ENCODE data around the gene GPAT3.
"Not testable (repeated sequence)": the region's sequence is repeated elsewhere in the genome, so short reads cannot be mapped to it uniquely, and the experiment has no call there.

The GPAT3 gene

GRCh38 chr4:83552083-83552482 lies 16.2 kb downstream of the GPAT3 start:
- DNase-seq (ENCODE audit: low read depth in 2 of 2), result no peak

GRCh38 chr4:83552924-83553323 lies 17.0 kb downstream of the GPAT3 start:
- DNase-seq (ENCODE audit: low read depth in 2 of 2), result no peak

DNA sequence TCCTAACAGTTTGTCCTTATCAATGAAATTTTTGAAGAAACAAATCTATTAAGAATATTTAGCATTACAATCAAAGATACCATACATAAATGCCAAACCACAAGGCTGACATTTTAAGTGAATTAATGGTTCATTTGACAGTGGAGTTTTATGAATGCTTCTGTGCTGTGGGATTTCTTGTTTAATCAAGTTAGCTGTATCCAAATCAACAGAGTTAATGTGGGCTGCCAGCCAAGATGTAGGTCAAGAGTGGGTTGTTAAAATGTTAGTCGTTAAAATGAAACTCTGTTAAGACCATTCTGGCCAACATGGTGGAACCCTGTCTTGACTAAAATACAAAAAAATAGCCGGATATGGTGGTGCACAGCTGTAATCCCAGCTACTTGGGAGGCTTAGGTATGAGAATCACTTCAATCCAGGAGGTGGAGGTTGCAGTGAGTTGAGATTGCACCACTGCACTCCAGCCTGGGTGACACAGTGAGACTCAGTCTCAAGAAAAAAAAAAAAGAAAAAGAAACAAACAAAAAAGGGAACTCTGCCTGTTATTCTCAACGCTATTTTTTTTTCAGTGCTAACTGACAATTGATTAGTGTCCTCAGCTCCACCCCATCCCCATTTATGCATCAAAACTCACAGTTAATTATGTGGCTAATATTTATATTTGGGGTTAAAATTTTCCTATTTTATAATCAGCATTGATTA lies 20.2 kb downstream of the GPAT3 start:
- no peak for DNase-seq (ENCODE audit: low read depth in 2 of 2)

DNA sequence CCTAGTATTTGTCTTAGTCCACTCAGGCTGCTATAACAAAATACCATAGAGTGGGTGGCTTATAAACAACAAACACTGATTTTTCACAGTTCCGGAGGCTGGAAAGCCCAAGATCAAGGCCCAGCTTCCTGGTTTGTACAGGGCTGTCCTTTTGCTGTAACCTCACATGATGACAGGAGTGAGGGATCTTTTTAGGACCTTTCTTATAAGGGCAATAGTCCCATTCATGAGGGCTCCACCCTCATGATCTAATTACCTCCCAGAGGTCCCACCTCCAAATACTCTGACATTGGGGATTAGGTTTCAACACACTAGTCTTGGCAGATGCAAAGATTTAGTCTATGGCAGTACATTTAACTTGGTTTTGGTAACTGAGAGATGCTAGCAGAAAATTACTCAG lies 20.9 kb downstream of the GPAT3 start:
- no peak for DNase-seq (ENCODE audit: low read depth in 2 of 2)

GRCh38 chr4:83558059-83558653 lies 22.2 kb downstream of the GPAT3 start:
- DNase-seq (ENCODE audit: low read depth in 2 of 2), result no peak

GRCh38 chr4:83558680-83559079 lies 22.8 kb downstream of the GPAT3 start:
- DNase-seq (ENCODE audit: low read depth in 2 of 2), result no peak

DNA sequence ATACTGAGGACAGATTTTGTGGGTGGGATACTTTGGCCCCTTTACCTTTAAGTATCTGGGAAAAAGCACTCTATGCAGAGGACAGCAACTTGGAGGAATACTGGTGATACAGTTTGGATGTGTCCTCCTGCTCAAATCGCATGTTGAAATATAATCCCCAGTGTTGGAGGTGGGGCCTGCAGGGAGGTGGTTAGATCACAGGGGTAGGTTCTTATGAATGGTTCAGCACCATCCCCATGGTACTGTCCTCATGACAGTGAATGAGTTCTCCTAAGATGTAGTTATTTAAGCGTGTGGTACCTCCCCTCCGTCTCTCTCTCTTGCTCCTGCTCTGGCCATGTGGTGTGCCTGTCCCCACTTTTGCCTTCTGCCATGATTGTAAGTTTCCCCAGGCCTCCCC lies 24.6 kb downstream of the GPAT3 start:
- DNase-seq (ENCODE audit: low read depth in 2 of 2), result no peak

DNA sequence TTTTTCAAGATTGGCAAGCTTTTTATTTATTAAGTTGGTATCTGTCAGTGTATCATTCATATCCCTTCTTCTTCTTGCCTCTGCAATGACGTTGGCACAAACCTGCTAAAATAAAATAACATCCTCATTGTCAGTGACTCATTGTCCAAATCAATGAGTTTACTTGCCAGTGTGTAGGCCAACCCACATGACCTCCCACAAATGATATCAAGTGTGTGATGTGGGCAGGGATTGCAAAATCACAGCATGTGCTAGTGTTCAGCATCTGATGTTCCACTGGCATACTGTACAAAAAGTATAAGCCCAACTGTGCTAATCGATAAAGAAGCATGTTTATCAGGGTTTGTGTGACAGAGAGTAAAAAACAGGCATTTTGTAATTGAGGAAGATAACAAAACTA lies 25.5 kb downstream of the GPAT3 start:
- DNase-seq (ENCODE audit: low read depth in 2 of 2), result no peak

DNA sequence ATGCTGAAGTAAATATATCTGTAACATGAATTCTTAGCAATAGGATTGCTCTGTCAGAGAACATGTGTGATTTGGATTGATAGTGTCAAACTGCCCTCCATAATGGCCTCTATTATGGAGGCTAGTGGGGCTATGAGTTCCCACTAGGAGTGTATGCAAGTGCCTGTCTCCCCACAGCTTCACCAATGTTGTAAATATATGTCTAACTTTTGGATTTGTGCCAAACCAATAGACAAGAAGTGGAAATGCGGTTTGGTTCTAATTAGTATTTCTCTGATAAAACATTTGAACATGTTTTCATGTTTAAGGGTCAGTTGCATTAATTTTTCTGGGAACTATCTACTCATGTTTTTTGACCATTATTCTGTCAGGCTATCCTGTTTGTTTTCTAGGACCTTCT lies 28.1 kb downstream of the GPAT3 start:
- DNase-seq (ENCODE audit: low read depth in 2 of 2), result no peak

GRCh38 chr4:83568062-83568461 lies 32.2 kb downstream of the GPAT3 start:
- DNase-seq (ENCODE audit: low read depth in 2 of 2), result no peak

GRCh38 chr4:83569429-83569828 lies 33.5 kb downstream of the GPAT3 start:
- no peak for DNase-seq (ENCODE audit: low read depth in 2 of 2)

- DNase-seq (ENCODE audit: low read depth in 2 of 2), result no peak
These were observed 34.1 kb downstream of the GPAT3 start for GRCh38 chr4:83569987-83570386.

GRCh38 chr4:83572848-83573247 lies 36.9 kb downstream of the GPAT3 start:
- no peak for DNase-seq (ENCODE audit: low read depth in 2 of 2)

- no peak for DNase-seq (ENCODE audit: low read depth in 2 of 2)
These were observed 38.3 kb downstream of the GPAT3 start for GRCh38 chr4:83574247-83574646.

- not testable (repeated sequence) for DNase-seq (ENCODE audit: low read depth in 2 of 2)
These were observed 40.3 kb downstream of the GPAT3 start for GRCh38 chr4:83576237-83576636.

DNA sequence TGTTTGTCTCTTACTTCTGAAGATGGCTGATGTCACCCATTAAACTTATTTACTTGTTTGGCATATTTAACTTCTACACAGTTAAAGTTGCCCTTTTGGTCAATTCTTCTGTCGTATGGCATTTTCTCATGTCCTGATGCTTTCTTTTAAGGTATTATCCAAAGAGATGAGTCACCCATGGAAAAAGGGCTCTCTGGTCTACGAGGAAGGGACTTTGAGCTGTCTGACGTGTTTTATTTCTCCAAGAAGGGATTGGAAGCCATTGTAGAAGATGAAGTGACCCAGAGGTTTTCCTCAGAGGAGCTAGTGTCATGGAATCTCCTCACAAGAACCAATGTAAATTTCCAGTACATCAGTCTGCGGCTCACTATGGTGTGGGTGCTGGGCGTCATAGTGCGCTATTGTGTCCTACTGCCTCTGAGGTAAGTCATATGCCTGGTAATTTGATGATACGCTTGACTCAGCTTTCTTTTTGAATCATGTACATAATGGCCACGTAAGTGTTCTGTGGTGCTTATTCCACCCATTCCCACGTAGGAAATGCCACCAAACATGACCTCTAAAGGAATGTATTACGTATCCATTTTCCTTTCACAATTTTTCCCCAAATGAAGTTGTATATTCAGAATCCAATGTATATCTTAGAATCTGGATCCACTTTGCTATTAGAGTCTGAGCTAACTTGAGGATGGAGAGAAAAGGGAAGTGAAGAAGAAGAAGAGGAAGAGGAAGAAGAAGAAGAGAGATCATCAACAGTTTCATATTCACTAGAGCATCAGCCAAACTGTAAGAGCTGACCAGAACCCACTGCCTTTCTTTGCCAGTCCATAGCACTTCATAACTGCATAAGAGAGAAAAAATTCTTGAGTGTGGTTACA lies 45.7 kb downstream of the GPAT3 start:
- DNase-seq (ENCODE audit: low read depth in 2 of 2), result no peak

- DNase-seq (ENCODE audit: low read depth in 2 of 2), result no peak
These were observed 46.4 kb downstream of the GPAT3 start for GRCh38 chr4:83582289-83582785.

DNA sequence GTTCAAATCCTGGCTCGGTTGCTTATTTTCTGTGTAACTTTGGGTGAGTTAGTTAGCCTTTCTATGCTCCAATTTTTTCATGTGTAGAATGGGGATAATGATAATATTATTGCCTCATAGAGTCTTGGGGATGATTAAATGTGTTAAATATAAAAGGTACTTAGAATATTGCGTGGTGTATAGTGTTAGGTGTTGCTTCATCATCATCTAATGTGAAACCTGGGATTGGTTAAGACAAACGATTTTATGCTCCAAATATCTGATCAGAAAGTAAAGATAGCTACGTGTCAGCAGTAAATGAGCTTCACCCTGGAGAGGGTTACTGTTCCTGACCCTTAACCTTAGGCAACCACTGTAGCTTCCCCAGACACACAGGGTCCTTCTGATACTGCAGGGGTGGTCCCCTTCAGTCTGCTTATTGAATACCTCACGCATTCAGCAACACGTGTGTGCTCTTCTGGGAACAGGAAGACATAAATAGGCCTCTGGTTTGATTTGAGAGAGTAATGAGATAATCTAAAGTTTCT lies 50.1 kb downstream of the GPAT3 start:
- no peak for DNase-seq (ENCODE audit: low read depth in 2 of 2)

- no peak for DNase-seq (ENCODE audit: low read depth in 2 of 2)
These were observed 53.4 kb downstream of the GPAT3 start for GRCh38 chr4:83589279-83589678.

- no peak for DNase-seq (ENCODE audit: low read depth in 2 of 2)
These were observed 55.1 kb downstream of the GPAT3 start for GRCh38 chr4:83591056-83591455.

DNA sequence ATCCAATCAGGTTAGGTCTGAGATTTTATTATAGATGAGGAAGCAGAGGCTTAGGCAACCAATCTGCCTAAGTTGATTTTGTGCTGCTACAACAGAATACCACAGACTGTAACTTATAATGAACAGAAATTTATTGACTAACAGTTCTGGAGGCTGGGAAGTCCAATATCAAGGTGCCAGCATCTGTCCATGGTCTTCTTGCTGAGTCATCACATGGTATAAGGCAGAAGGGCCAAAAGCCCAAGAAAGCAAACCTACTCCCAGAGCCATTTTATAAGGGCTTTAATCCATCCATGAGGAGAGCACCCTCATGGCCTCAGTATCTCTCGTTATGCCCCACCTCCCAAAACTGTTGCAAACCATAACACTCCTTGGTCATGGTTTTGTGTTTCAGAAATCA lies 55.8 kb downstream of the GPAT3 start:
- no peak for DNase-seq (ENCODE audit: low read depth in 2 of 2)

- no peak for DNase-seq (ENCODE audit: low read depth in 2 of 2)
These were observed 63.3 kb downstream of the GPAT3 start for GRCh38 chr4:83599183-83599582.

All from stimulated activated CD4-positive, alpha-beta T cell treated with anti-CD3 and anti-CD28 coated beads, Interleukin-12 subunit alpha, Interleukin-12 subunit beta, amount 100 ng/mL, for 24 hours (primary cell).